Heart left ventricle (tissue), 16 donors: Measurements from ENCODE around the gene MC1R. TPM values are rescaled to one million over a fixed set of nuclear protein-coding genes. Genes with fewer than 3 reads are reported as not detected.
A peak's percentile ranks its signal among the peaks of the same experiment; 100 is the strongest.

Experiments used
- ATAC-seq, 4 donors: fragments of 200-7000 bp; cut with Tn5 transposase; one replicate each; pipeline ENCODE4 v1.9.1; 2020 to 2022; ENCODE audit warnings: moderate library complexity in 4 of 4, mild to moderate bottlenecking in 3 of 4, moderate number of reproducible peaks in 1 of 4
- DNase-seq, 5 donors: peaks; one replicate each; pipeline ENCODE4 v3.0.0-alpha.2; 2020
- H3K27ac ChIP-seq, 12 donors: fragments of 200-600 bp; sonication (generic) in 4 of 12; one replicate each; pipeline versions ENCODE4 v1.5.0 to v1.8.0; 2016 to 2022; ENCODE audit warnings: mild to moderate bottlenecking in 2 of 12
- H3K27me3 ChIP-seq, 9 donors: fragments of 200-600 bp; sonication (generic) in 2 of 9; one replicate each; pipeline versions ENCODE4 v1.5.1 to v1.8.0; 2016 to 2022; ENCODE audit warnings: mild to moderate bottlenecking in 3 of 9
- H3K36me3 ChIP-seq, 9 donors: fragments of 200-600 bp; sonication (generic) in 2 of 9; one replicate each; pipeline versions ENCODE4 v1.5.0 to v1.8.0; 2018 to 2022; ENCODE audit warnings: mild to moderate bottlenecking in 2 of 9
- H3K4me1 ChIP-seq, 12 donors: fragments of 200-600 bp; sonication (generic) in 4 of 12; one replicate each; pipeline versions ENCODE4 v1.5.0 to v1.8.0; 2016 to 2022; ENCODE audit warnings: mild to moderate bottlenecking in 3 of 12
- H3K4me3 ChIP-seq, 12 donors: fragments of 200-600 bp; sonication (generic) in 4 of 12; one replicate each; pipeline versions ENCODE4 v1.5.0 to v1.8.0; 2017 to 2022; ENCODE audit warnings: mild to moderate bottlenecking in 9 of 12, moderate library complexity in 4 of 12
- H3K9me3 ChIP-seq, 12 donors: fragments of 200-600 bp; sonication (generic) in 4 of 12; one replicate each; pipeline versions ENCODE4 v1.5.0 to v1.8.0; 2016 to 2022; ENCODE audit warnings: mild to moderate bottlenecking in 1 of 12
- CTCF ChIP-seq, 12 donors: fragments of 200-600 bp; sonication (generic) in 4 of 12; IDR thresholded peaks; one replicate each; pipeline versions ENCODE4 v1.5.0 to v1.8.0; 2018 to 2022; ENCODE audit warnings: antibody characterized with exemption in 12 of 12, mild to moderate bottlenecking in 5 of 12
- POLR2A ChIP-seq, 2 donors: fragments of 450-650 bp; IDR thresholded peaks; one replicate each; pipeline ENCODE4 v1.6.1; 2017; ENCODE audit warnings: antibody characterized with exemption in 2 of 2, mild to moderate bottlenecking in 2 of 2, moderate library complexity in 2 of 2
- WGBS, 4 donors: extraction: QIAGEN DNeasy Blood & Tissue Kit in 2 of 4; methylation state at CpG; one replicate each; pipeline versions ENCODE4 v1.1.5 to v1.1.7; 2013 to 2018; 5-methylcytosine and 5-hydroxymethylcytosine counted together
- intact Hi-C, 10 donors: fragments of 100-400 bp; cut with DNase I; formaldehyde crosslinking; loops; one replicate each; pipeline versions ENCODE4 v1.11.1 to v1.14.2; 2022
- polyA plus RNA-seq, 2 donors: library from polyadenylated mRNA; stranded (reverse); fragments of 200-250 nt; gene quantifications; one replicate each; pipeline ENCODE4 v1.2.3, GENCODE V29; 2013
- total RNA-seq, 9 donors: library from RNA; depleted of rRNA in 2 of 9; stranded (reverse); fragments of >200 nt in 2 of 9; fragmentation: NEBNext Ultra II Directional in 3 of 9; extraction: Animal tissue kit (Norgen Biotek cat#: 25700) in 3 of 9; gene quantifications; one replicate each; pipeline versions ENCODE4 v1.1.0 to v1.2.4, GENCODE V29; 2016 to 2023
- donor health status: ischemic (EF 13 %, LVEDD 7.1; RV severe dilation, severe dysfunction).
- donor health status: healthy with polysubstance abuse.
- donor health status: DM: no; HTN: yes; CAD: no.
- donor health status: DM: no; HTN: no; CAD: no.
- donor health status: ischemic (EF 25% LVEDD 6.9; RV normal size, moderate dysfunction).
- donor health status: ischemic (EF 25% LVEDD 5.7; RV mildly dilated, moderate dysfunction).
- donor health status: healthy.
- donor health status: DM: yes; HTN: yes; CAD: no.
- donor health status: ischemic (EF 35%, LVEDD 5.7; RV mildly dilated, moderate dysfunction).
- donor health status: nonischemic (EF 11% LVEDD 7.7; RV severe dilation, severe dysfunction).
- donor health status: DM: yes; HTN: yes; CAD: no.
- donor health status: PGD.
- donor health status: ischemic (EF 29% LVEDD 5.4; RV normal size, mild dysfunction).
- donor health status: nonischemic (EF 23%, LVEDD 6.1; RV moderate dilation, normal function).

The MC1R gene
- total and polyA plus RNA-seq, 11 donors: 0.42 to 2.1 (median 1.3) TPM

GRCh38 chr16:89921131-89921701, 2.6 kb downstream of the MC1R start:
- H3K4me1 ChIP-seq: peaks cover 13 to 78% (median 48%) of the 10 kb centered on the region in 12 donors
- peak overlapping the region in 10 of 12 donors; percentile 14 to 96 (median 90) for H3K27ac ChIP-seq
- peak overlapping the region in 7 of 12 donors; percentile 66 to 80 (median 72) for H3K4me3 ChIP-seq
- H3K36me3 ChIP-seq: no peaks in the 10 kb centered on the region
- TF ChIP-seq CTCF (IDR thresholded peaks at IDR 0.05) (no peak), POLR2A (IDR thresholded peaks at IDR 0.05) (no peak)
- intact Hi-C loops: loop anchor here in 1 of 10 donors (10.0 kb wide), 1 partner anchor 46 kb away; the partner anchor contains the start of gene TCF25
- H3K27me3 ChIP-seq: peaks cover 0 to 43% (median 16%) of the 10 kb centered on the region in 9 donors
- no peaks in the 10 kb centered on the region for H3K9me3 ChIP-seq
- ATAC-seq: no peak
- WGBS, 4 donors: 39 to 53% (median 46%) methylated on average over 8 to 14 of the region's 14 CpGs
- DNase-seq: no peak

- WGBS, 4 donors: 9 to 12% (median 11%) methylated on average over 12 to 22 of the region's 22 CpGs
- Histone ChIP-seq H3K4me3 (peak overlapping the region; percentile 58 to 80 (median 72)), H3K27me3 (peaks cover 0 to 43% (median 16%) of the 10 kb centered on the region in 9 donors), H3K4me1 (peaks cover 13 to 84% (median 49%) of the 10 kb centered on the region in 12 donors), H3K36me3 (no peaks in the 10 kb centered on the region), H3K27ac (peak overlapping the region; percentile 70 to 96 (median 88)), H3K9me3 (no peaks in the 10 kb centered on the region)
- ATAC-seq (peak; percentile 49 to 84 (median 72)), DNase-seq (peak; percentile 85 to 95 (median 88))
- TF ChIP-seq CTCF (IDR thresholded peaks at IDR 0.05) (no peak), POLR2A (IDR thresholded peaks at IDR 0.05) (peak in 1 of 2 donors; percentile 82)
- intact Hi-C loops: loop anchor here in 1 of 10 donors (10.0 kb wide), 1 partner anchor 47 kb away; the partner anchor contains the start of gene TCF25
Measured at GRCh38 chr16:89921702-89922476, 3.2 kb downstream of the MC1R start.

- intact Hi-C loops: loop anchor here in 1 of 10 donors (10.0 kb wide), 1 partner anchor 48 kb away; the partner anchor contains the start of gene TCF25
- Histone ChIP-seq H3K4me1 (peaks cover 13 to 79% (median 46%) of the 10 kb centered on the region in 12 donors), H3K36me3 (no peaks in the 10 kb centered on the region), H3K9me3 (no peaks in the 10 kb centered on the region), H3K27ac (peak overlapping the region; percentile 70 to 96 (median 88)), H3K4me3 (peak overlapping the region; percentile 58 to 80 (median 72)), H3K27me3 (peaks cover 0 to 43% (median 16%) of the 10 kb centered on the region in 9 donors)
- DNase-seq: peak; percentile 75 to 92 (median 82)
- peak; percentile 6 to 56 (median 31) for ATAC-seq
- WGBS, 4 donors: 0 to 1% (median 1%) methylated on average over 12 to 31 of the region's 31 CpGs
- TF ChIP-seq POLR2A (IDR thresholded peaks at IDR 0.05) (no peak), CTCF (IDR thresholded peaks at IDR 0.05) (no peak)
Measured at GRCh38 chr16:89922477-89922883, 3.8 kb downstream of the MC1R start.
